ENCODE measurements around the gene DRGX. TPM values are rescaled to one million over a fixed set of nuclear protein-coding genes. Genes with fewer than 3 reads are reported as not detected.

DRGX gene
- total and polyA plus RNA-seq, 2 donors (not counting 3 experiments of a cell fraction or from before 2014, with no cell fraction given) = not detected

- Histone ChIP-seq H3K4me2 (ENCODE audit: insufficient read depth, low read length) (no peak overlapping the region), H3K36me3 (ENCODE audit: control insufficient read depth in 2 of 2, extremely low read depth in 1 of 2, insufficient read depth in 2 of 2, low read length in 2 of 2) (no peaks in the 10 kb centered on the region), H3K9me3 (replicated peaks; ENCODE audit: control insufficient read depth, insufficient read depth, low read length) (no peaks in the 10 kb centered on the region), H3K4me1 (ENCODE audit: control insufficient read depth, extremely low read depth, insufficient read depth, low read length) (no peaks in the 10 kb centered on the region), H3K9ac (replicated peaks; ENCODE audit: extremely low read depth, insufficient read depth, low read length) (no peak overlapping the region), H3K27ac (ENCODE audit: insufficient read depth, low read depth, low read length) (no peak overlapping the region), H4K20me1 (replicated peaks; ENCODE audit: control insufficient read depth, extremely low read depth, insufficient read depth, low read length) (no peaks in the 10 kb centered on the region), H3K4me3 (replicated peaks in 1 of 3; ENCODE audit: insufficient read depth in 1 of 3, low read depth in 1 of 3, low read length in 3 of 3) (no peak overlapping the region), H3K79me2 (ENCODE audit: control insufficient read depth, insufficient read depth, low read length) (no peaks in the 10 kb centered on the region), H3K9me1 (replicated peaks; ENCODE audit: control insufficient read depth, extremely low read depth, insufficient read depth, low read length) (no peaks in the 10 kb centered on the region), H3K27me3 (ENCODE audit: control insufficient read depth in 2 of 2, insufficient read depth in 2 of 2, low read length in 2 of 2) (peaks cover 0 to 10% of the 10 kb centered on the region in 2 experiments), H2AFZ (ENCODE audit: low read depth, low read length) (no peak overlapping the region)
- ChIA-PET CTCF (interaction anchor here (4.8 kb wide), 1 partner anchor 102 kb away, joined by 109 read pairs; no protein-coding TSS in a partner anchor), POLR2A (no interaction called here)
- FAIRE-seq = no peak
- dilution Hi-C loops (cut with MboI; ENCODE audit: extremely low pct_ligation_motif_present, low sequenced_read_pairs) = no loop called here
- TF ChIP-seq, protein P1, sequence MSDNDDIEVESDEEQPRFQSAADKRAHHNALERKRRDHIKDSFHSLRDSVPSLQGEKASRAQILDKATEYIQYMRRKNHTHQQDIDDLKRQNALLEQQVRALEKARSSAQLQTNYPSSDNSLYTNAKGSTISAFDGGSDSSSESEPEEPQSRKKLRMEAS (IDR thresholded peaks at IDR 0.05; ENCODE audit: insufficient read depth, insufficient read length) = no peak
- TF ChIP-seq MYC (IDR thresholded peaks at IDR 0.05; ENCODE audit: low read depth, low read length) (no peak), EZH2 (IDR thresholded peaks at IDR 0.05; ENCODE audit: borderline replicate concordance, low read depth, low read length, severe bottlenecking) (no peak), POLR2AphosphoS5 (IDR thresholded peaks at IDR 0.05; ENCODE audit: insufficient read depth, low read depth, low read length) (no peak), POLR2A (IDR thresholded peaks at IDR 0.05; ENCODE audit: low read depth, low read length) (no peak), JUN (IDR thresholded peaks at IDR 0.05; ENCODE audit: borderline replicate concordance, insufficient read depth, insufficient read length, low read depth) (no peak), FOS (IDR thresholded peaks at IDR 0.05; ENCODE audit: borderline replicate concordance, insufficient read depth, low read length) (no peak), GATA2 (IDR thresholded peaks at IDR 0.05; ENCODE audit: insufficient read depth, insufficient read length, low read depth, low read length) (no peak)
- TF ChIP-seq, protein P2, sequence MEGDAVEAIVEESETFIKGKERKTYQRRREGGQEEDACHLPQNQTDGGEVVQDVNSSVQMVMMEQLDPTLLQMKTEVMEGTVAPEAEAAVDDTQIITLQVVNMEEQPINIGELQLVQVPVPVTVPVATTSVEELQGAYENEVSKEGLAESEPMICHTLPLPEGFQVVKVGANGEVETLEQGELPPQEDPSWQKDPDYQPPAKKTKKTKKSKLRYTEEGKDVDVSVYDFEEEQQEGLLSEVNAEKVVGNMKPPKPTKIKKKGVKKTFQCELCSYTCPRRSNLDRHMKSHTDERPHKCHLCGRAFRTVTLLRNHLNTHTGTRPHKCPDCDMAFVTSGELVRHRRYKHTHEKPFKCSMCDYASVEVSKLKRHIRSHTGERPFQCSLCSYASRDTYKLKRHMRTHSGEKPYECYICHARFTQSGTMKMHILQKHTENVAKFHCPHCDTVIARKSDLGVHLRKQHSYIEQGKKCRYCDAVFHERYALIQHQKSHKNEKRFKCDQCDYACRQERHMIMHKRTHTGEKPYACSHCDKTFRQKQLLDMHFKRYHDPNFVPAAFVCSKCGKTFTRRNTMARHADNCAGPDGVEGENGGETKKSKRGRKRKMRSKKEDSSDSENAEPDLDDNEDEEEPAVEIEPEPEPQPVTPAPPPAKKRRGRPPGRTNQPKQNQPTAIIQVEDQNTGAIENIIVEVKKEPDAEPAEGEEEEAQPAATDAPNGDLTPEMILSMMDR (IDR thresholded peaks at IDR 0.05; ENCODE audit: extremely low read depth in 1 of 2, insufficient read depth in 1 of 2, low read depth in 1 of 2, low read length in 2 of 2) = no peak
- intact Hi-C loops (cut with micrococcal nuclease) = loop anchor here (5.0 kb wide), 1 partner anchor 813 kb away; no protein-coding TSS in a partner anchor
- BruUV-seq (replicated peaks) = no TSS peak
- DNase-seq (ENCODE audit: low read depth, low spot score) = no peak
Observed at GRCh38 chr10:49409755-49410154, 13.9 kb upstream of the DRGX start.

Data from endothelial cell of umbilical vein (primary cell).